Gastroesophageal sphincter (tissue), 3 donors: ENCODE data around the gene CEP68.

Source experiments
- EP300 ChIP-seq: sonication (generic); formaldehyde crosslinking; IDR thresholded peaks from one replicate; pipeline ENCODE4 v1.6.1; 2017; ENCODE audit warnings: antibody characterized with exemption, mild to moderate bottlenecking
- POLR2A ChIP-seq, 2 donors: fragments of 450-650 bp; IDR thresholded peaks; one replicate each; pipeline ENCODE4 v1.6.1; 2017; ENCODE audit warnings: antibody characterized with exemption in 2 of 2, mild to moderate bottlenecking in 2 of 2, moderate library complexity in 1 of 2
- POLR2AphosphoS5 ChIP-seq: sonication (generic); formaldehyde crosslinking; IDR thresholded peaks from one replicate; pipeline ENCODE4 v1.6.1; 2017; ENCODE audit warnings: antibody characterized with exemption
- TF ChIP-seq, protein P1 (sequence below), 4 experiments: fragments of 200-600 bp in 2 of 4; fragments of 450-650 bp in 2 of 4; sonication (generic) in 1 of 4; IDR thresholded peaks; one replicate each; pipeline ENCODE4 v1.5.1; 2017 to 2019; ENCODE audit warnings: antibody characterized with exemption in 4 of 4, mild to moderate bottlenecking in 2 of 4, moderate library complexity in 2 of 4

DNA sequence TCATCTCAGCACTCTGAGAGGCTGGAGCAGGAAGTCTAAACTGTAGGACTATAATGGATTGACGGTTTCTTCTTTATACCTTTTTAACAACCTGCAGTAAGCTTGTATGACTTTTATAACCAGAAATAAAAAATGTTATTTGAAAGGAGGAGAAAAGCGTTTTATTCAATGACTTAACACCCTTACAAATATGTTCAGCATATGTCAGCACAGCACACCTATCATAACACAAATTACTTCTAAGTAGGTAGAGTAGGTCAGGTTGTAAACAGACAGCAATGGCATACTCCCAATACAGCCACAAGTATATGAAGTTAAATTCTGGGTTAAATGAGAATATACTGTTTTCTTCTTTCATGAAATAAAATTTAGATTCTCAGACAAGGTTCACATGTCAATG lies 57.6 kb downstream of the CEP68 start:
- TF ChIP-seq EP300 (no peak), POLR2AphosphoS5 (no peak), POLR2A (IDR thresholded peaks at IDR 0.05) (no peak)
- TF ChIP-seq, protein P1, sequence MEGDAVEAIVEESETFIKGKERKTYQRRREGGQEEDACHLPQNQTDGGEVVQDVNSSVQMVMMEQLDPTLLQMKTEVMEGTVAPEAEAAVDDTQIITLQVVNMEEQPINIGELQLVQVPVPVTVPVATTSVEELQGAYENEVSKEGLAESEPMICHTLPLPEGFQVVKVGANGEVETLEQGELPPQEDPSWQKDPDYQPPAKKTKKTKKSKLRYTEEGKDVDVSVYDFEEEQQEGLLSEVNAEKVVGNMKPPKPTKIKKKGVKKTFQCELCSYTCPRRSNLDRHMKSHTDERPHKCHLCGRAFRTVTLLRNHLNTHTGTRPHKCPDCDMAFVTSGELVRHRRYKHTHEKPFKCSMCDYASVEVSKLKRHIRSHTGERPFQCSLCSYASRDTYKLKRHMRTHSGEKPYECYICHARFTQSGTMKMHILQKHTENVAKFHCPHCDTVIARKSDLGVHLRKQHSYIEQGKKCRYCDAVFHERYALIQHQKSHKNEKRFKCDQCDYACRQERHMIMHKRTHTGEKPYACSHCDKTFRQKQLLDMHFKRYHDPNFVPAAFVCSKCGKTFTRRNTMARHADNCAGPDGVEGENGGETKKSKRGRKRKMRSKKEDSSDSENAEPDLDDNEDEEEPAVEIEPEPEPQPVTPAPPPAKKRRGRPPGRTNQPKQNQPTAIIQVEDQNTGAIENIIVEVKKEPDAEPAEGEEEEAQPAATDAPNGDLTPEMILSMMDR (IDR thresholded peaks at IDR 0.05): no peak
